Activated effector memory CD4-positive, alpha-beta T cell treated with anti-CD3 and anti-CD28 coated beads, Interleukin-2, amount 50 U/mL, for 16 hours (primary cell): ENCODE results near the gene UGT1A10.
"Not testable (repeated sequence)": the region's sequence is repeated elsewhere in the genome, so short reads cannot be mapped to it uniquely, and the experiment has no call there.

ENCODE experiments used
- DNase-seq: peaks from one replicate; pipeline ENCODE4 v3.0.0-alpha.2; 2020

Gene UGT1A10

DNA sequence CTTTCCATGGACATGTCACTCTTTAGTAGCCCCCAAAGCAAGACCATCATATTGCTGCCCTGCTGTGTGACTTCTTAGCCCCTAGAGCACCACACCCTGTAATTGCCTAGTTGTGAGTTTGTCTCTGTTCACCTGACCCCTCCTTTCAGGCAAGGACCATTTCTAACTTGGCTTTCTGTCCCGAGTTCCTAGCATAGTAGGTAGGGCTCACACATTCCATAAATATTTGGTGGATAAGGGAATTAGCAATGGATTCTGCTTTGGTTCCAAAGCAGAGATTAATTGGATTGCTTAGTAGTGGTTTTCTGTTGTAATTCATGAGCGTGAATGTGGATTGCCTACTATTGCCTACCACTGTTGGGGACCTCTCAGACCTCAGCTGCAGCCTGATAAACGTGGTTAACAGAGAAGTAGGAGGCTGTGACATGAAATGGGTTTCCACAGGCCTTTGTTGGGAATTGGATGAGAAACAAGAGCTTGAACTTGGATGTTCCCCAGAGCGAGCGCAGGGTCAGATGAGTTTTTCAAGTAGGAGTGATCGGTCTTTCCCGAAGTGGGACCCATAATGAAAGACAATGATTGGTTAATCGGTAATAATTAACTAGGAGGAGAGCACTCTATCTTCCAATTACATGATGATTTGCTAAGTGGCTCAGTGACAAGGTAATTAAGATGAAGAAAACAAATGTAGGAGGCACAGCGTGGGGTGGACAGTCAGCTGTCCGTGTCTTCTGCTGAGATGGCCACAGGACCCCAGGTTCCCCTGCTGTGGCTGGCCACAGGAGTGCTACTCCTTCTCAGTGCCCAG lies 110.4 kb downstream of the UGT1A10 start:
- no peak for DNase-seq

DNA sequence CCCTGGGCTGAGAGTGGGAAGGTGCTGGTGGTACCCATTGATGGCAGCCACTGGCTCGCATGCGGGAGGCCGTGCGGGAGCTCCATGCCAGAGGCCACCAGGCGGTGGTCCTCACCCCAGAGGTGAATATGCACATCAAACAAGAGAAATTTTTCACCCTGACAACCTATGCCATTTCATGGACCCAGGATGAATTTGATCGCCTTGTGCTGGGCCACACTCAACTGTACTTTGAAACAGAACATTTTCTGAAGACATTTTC lies 111.0 kb downstream of the UGT1A10 start:
- DNase-seq: no peak

DNA sequence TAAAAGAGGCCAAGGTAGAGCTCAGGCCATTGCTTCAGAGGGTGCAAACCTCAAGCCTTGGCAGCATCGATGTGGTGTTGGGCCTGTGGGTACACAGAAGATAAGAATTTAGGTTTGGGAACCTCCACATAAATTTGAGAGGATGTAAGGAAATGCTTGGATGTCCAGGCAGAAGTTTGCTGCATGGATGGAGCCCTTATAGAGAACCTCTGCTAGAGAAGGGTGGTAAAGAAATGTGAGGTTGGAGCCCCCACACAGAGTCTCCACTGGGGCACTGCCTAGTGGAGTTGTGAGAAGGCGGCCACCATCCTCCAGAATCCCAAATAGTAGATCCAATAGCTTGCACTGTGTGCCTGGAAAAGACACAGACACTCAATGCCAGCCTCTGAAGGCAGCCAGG lies 114.4 kb downstream of the UGT1A10 start:
- DNase-seq: not testable (repeated sequence)

DNA sequence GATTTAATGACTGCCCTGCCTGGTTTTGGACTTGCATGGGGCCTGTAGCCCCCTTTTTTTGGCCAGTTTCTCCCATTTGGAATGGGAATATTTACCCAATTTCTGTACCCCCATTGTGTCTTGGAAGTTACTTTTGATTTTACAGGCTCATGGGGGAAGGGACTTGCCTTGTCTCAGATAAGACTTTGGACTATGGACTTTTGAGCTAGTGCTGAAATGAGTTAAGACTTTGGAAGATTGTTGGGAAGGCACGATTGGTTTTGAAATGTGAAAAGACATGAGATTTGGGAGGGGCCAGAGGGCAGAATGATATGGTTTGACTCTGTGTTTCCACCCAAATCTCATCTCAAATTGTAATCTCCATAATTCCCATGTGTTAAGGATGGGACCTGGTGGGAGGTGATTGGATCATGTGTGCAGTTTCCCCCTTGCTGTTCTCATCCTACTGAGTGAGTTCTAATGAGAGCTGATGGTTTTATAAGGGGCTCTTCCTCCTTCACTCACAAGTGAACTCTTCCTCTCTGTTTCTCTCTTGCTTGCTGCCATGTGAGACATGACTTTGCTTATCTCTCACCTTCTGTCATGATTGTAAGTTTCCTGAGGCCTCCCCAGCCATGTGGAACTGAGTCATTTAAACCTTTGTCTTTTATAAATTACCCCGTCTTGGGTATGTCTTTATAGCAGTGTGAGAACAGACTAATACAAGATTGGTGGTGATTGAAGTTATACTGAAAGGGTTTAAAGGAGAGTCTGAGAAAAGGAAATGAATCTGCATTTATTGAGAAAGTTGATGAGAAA lies 115.2 kb downstream of the UGT1A10 start:
- DNase-seq: not testable (repeated sequence)

DNA sequence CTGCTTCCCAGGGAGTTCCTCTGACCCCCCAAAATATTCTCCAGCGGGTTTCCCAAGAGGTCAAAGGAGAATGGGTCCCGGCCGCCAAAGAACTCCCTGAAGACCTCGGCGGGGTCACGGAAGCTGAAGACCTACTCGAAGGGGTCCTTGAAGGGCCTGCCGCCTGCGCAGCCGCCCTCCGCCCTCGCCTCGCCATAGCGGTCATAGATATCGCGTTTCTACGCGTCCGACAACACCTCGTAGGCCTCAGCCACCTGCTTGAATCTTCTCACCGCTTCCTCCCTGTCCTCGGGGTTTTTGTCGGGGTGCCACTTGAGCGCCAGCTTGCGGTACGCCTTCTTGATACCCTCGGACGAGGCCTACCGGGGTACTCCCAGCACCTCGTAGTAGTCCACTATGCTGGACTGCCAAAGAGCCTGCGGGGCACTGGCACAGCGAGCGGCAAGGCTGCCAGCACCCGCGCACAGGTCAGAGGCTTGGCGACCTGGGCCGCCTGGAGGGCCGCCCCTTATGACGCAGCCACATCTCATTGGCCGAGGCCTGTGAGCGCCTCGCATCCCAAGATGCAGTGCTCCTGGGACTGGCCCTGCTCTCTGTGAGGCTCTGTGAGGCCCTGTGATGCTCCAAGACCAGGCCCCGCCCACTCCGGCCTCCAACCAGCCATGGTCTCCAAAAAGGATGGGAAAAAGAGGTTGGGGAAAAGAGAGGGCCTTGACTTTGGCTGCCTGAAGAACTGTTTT lies 118.8 kb downstream of the UGT1A10 start:
- DNase-seq: no peak

DNA sequence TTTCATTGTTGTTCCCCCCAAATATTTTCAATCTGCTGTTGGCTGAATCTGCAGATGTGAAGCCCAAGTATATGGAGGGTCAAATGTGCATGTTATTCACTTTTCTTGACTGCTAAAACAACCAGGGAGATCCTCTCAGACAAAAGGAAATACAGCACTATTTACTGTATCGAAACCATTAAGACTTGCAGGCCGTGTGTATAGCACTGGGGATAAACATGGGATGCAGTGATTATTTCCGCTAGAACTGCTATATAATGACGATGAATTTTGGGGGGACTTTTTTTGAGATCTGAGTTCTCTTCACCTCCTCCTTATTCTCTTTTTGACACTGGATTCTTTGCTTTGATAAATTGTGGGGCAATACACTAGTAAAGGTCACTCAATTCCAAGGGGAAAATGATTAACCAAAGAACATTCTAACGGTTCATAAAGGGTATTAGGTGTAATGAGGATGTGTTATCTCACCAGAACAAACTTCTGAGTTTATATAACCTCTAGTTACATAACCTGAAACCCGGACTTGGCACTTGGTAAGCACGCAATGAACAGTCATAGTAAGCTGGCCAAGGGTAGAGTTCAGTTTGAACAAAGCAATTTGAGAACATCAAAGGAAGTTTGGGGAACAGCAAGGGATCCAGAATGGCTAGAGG lies 120.3 kb downstream of the UGT1A10 start:
- DNase-seq: no peak

DNA sequence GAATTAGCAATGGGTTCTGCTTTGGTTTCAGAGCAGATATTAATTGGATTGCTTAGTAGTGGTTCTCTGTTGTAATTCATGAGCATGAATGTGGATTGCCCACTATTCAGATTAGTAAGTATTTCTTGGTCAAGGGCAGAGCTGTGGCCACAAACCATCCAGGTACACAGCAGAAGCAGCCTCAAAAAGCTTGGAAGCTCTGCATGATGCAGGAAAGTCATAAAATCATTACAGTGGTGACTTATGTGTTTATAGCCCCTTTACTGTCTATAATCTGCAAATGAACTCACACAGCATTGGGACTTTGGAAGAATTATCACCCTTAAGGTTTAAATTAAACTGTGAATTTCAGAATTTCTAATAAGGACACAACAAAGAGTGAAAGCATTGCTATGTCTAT lies 121.9 kb downstream of the UGT1A10 start:
- no peak for DNase-seq

DNA sequence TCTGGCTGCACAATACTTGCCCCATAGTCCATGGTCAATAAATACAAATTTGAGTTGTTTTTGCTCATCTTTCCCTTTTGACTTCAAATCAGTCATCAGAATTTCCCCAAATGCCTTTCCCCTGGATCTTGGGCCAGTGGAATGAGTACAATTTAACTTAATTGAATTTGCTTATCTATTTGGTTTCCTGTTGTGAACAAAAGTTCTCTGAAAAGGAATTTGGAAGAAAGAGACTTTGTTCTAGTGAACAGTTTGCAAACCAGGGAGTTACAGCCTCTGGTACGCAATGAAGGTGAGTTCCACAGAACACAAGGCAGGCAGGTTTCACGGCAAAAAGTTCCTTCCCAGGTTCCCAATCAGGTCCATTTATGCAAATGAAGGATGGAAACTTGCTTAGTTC lies 122.6 kb downstream of the UGT1A10 start:
- no peak for DNase-seq

DNA sequence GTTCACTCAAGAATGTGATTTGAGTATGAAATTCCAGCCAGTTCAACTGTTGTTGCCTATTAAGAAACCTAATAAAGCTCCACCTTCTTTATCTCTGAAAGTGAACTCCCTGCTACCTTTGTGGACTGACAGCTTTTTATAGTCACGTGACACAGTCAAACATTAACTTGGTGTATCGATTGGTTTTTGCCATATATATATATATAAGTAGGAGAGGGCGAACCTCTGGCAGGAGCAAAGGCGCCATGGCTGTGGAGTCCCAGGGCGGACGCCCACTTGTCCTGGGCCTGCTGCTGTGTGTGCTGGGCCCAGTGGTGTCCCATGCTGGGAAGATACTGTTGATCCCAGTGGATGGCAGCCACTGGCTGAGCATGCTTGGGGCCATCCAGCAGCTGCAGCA lies 123.8 kb downstream of the UGT1A10 start, which contains the start of gene UGT1A1:
Gene UGT1A1 (plus strand): TSS at position 228 of the 400 bp plus-strand sequence. CDS start 18 bp downstream, at position 246.
- no peak for DNase-seq

DNA sequence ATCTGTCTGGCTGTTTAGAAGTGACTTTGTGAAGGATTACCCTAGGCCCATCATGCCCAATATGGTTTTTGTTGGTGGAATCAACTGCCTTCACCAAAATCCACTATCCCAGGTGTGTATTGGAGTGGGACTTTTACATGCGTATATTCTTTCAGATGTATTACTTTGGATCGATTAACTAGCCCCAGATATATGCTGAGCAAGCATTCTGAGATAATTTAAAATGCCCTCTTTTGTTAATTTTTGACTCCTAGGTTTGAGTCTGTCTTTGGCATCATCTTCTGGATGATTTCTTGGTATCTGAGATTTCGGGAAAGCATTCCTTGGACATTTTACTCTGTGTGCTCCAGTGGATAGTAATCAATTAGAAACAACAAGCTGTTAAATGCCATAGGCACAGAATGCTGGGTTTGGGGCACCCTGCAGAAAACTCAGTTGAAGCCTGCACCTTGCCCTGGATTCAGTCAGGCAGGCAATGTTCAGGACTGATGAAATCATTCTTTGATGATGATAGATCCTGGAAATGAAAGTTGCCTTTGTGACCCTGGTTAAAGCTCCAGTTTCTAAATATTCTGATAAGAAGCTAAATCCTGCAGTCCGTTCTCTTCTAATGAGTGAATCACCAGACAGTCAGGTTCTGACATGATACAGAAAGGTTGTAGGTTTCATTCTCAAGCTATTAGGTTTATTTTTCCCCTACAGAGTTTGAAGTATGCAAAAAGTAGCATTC lies 125.0 kb downstream of the UGT1A10 start:
- no peak for DNase-seq

DNA sequence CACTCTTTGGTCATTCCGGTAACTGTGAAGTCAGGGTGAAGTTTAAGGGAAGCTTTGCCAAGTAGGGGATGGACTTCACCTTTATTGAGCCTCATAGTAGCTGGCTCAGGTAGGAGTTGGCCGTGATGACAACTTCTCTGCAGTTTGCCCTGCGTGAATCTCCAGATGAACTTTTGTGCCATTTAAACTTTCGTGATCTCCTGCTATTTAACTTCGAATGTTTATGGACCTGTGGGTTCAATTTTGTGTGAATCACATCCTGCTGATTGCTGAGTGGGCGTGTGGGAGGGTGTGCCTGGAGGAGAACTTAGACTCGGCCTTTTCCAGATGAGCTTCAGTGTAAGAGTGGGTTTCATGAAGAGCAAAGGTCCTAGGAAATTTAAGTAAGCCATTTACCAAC lies 128.0 kb downstream of the UGT1A10 start:
- no peak for DNase-seq

DNA sequence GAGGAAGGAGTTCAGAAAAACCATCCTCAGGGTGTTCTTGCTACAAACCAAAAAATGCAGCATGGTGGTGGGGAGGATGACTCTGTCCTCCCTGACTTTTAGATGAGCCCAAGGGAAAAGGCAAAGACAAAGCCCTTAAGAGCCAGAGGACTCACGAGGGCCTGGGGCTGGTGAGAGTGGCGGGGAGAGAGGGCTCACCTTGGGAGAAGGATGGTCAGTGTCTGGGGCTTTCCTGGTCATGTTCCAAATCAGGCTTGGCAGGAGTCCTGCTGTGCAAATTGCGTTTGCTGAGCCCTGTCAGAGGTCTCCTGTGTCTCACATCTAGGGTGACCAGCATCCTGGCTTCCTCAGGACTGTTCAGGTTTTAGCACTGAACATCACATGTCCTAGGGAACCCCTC lies 128.5 kb downstream of the UGT1A10 start:
- DNase-seq: no peak

DNA sequence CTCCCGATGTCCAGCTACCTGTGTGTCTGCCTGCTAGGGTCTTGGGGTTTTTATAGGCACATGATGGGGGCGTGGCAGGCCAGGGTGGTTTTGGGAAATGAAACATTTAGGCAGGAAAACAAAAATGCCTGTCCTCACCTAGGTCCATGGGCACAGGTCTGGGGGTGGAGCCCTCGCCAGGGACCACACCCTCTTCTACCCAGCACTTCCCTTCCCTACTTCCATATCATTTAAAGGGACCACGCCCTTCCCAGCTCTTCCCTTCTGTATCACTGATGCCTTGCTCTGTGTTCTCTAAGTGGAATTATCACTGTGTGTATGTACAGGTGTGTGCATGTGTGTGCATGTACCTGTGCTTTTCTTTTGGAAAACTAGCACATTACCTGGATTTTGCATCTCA lies 130.2 kb downstream of the UGT1A10 start:
- DNase-seq: no peak

DNA sequence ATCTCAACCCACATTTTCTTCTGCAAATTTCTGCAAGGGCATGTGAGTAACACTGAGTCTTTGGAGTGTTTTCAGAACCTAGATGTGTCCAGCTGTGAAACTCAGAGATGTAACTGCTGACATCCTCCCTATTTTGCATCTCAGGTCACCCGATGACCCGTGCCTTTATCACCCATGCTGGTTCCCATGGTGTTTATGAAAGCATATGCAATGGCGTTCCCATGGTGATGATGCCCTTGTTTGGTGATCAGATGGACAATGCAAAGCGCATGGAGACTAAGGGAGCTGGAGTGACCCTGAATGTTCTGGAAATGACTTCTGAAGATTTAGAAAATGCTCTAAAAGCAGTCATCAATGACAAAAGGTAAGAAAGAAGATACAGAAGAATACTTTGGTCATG lies 131.8 kb downstream of the UGT1A10 start:
- no peak for DNase-seq

DNA sequence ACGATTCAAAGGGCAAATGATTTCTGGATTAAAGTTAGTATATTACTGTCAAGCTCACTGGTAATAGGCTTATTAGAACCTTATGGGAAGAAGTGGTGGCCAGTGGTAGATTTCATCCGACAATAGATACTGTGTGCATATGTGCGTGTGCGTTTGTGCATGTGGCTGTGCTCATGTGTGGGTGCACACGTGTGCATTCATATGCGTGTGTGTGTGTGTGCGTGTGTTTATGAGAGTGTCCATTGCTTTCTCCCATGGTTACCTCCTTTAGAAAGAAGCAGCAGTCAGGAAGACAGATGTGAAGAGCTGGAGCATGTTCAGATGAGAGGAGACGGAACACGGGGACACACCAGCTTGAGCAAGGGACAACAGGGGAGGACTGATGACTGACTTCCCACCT lies 133.0 kb downstream of the UGT1A10 start:
- no peak for DNase-seq

DNA sequence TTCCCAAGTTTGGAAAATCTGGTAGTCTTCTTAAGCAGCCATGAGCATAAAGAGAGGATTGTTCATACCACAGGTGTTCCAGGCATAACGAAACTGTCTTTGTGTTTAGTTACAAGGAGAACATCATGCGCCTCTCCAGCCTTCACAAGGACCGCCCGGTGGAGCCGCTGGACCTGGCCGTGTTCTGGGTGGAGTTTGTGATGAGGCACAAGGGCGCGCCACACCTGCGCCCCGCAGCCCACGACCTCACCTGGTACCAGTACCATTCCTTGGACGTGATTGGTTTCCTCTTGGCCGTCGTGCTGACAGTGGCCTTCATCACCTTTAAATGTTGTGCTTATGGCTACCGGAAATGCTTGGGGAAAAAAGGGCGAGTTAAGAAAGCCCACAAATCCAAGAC lies 135.9 kb downstream of the UGT1A10 start:
- DNase-seq: no peak

DNA sequence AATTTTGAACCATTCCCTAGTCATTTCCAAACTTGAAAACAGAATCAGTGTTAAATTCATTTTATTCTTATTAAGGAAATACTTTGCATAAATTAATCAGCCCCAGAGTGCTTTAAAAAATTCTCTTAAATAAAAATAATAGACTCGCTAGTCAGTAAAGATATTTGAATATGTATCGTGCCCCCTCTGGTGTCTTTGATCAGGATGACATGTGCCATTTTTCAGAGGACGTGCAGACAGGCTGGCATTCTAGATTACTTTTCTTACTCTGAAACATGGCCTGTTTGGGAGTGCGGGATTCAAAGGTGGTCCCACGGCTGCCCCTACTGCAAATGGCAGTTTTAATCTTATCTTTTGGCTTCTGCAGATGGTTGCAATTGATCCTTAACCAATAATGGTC lies 136.3 kb downstream of the UGT1A10 start:
- no peak for DNase-seq

DNA sequence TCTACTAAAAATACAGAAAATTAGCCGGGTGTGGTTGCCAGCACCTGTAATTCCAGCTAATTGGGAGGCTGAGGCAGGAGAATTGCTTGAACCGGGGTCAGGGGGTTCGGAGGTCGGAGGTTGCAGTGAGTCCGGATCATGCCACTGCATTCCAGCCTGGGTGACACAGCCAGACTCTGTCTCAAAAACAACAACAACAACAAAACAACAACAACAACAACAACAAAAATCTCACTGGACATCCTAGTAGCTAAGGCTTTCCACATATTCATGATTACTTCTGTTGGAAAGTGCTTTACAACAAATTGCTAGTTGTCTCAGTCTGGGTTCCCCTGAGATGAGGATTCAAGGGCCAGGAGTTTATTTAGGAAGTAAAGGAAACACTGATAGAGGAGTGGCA lies 137.6 kb downstream of the UGT1A10 start:
- DNase-seq: no peak

DNA sequence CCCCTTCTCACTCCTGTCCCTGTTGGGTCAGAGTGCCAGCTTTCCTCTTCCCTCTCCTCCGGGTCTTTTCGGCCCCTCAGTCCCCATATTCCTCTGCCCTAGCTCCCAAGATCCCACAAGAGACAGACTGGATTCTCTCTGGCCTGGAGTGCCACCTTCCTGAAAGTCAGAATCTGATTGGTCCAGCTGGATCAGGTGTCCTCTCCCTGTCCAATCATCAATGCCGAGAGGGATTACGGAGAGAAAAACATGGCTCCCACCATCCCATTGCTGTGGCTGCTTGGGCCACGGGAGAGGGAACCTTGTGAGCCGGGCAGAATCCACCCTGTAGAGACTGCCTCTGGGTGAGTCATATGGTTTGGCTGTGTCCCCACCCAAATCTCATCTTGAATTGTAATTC lies 139.2 kb downstream of the UGT1A10 start:
- no peak for DNase-seq

DNA sequence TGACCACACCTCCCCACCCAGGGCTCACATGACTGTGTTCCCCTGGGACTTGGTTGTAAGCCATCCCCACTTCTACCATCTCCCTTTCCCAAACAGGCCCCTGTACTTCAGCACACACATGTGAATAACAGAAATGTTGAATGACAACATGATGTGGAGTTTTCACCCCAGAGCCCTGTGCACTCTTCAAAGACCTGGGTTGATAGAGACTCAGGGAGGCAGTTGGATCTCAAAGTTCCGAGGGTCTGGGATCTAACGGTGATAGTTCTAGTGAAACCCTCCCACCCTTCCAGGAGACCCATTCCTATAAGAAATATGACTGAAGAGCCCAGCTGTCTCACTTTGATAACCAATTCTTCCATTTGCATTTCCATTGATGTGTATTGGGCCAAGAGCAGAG lies 141.8 kb downstream of the UGT1A10 start, which contains the start of gene MROH2A:
Gene MROH2A (plus strand): TSS at position 301 of the 400 bp plus-strand sequence. CDS start 1,029 bp downstream, outside the sequence.
- no peak for DNase-seq

DNA sequence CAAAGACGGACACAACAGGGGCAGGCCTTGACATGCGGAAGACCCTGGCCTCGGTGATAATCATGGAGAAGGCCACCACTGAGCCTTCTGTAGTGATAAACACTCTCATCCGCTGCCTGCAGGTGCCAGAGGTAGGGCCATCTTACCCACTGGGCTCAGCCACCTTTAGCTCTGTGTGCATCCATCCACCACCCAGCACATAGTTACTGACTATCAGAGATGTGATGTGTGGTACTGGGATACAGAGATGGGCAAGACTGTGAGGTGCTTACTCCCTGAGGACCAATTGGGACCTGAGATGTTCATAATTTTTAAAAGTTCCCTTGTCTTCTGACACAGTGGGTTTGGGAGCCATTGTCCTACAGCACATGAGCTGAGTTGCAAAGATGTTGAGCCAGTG lies 143.5 kb downstream of the UGT1A10 start:
- no peak for DNase-seq

DNA sequence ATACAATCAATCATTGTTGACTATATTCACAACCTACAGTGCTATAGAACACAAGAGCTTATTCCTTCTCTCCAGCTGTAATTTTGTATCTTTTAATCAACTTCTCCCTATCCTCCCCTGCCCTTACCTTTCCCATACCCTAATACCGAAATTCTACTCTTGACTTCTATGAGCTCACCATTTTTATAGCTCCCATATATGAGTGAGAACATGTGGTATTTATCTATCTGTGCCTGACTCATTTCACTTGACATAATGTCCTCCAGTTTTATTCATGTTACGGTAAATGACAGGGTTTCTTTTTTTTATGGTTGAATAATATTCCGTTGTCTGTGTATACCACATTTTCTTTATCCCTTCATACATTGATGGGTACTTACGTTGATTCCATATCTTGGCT lies 144.5 kb downstream of the UGT1A10 start:
- no peak for DNase-seq
